ENCODE results near the gene FXYD2. TPM values are rescaled to one million over a fixed set of nuclear protein-coding genes. Genes with fewer than 3 reads are reported as not detected.

FXYD2 gene
- total and polyA plus RNA-seq, 2 of the 8 experiments (the other 6 are each of a cell fraction or from before 2014, with no cell fraction given): 0.89 to 1.1 TPM

DNA sequence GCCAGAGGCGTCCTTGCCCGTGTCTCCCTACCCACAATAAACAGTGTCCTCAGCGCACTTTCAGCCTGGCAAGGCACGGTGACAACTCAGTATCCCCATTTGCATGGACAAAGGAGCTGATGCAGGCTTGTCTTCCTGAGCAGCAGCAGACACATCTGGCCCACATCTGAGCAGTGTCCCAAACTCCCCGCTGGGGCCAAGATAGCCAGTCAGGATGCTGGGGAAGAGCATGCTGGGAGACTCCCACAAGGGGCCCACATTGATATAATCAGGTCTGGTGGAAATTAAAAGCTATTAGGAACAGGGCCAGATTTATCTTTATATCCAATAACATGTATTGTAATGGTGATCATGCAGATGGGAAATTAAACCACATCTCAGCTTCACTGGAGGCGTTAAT lies 52.2 kb downstream of the FXYD2 start:
- Histone ChIP-seq H4K8ac (ENCODE audit: extremely low read depth, insufficient read depth, low read length) (no peak overlapping the region), H3K4me3 (ENCODE audit: extremely low read depth in 1 of 4, insufficient read depth in 2 of 4, low read depth in 3 of 4, low read length in 4 of 4) (no peak overlapping the region), H3K27me3 (replicated peaks in 1 of 4; ENCODE audit: control insufficient read depth in 3 of 4, extremely low read depth in 1 of 4, insufficient read depth in 3 of 4, low read length in 3 of 4) (0 out of 7 replicates have a peak, but pooled peaks cover 0 to 3% (median 0%) of the 10 kb centered on the region in 4 experiments), H2BK5ac (ENCODE audit: low read depth, low read length) (no peak overlapping the region), H3K79me1 (ENCODE audit: low read depth, low read length) (no peaks in the 10 kb centered on the region), H2BK12ac (ENCODE audit: low read depth, low read length) (no peak overlapping the region), H3K36me3 (ENCODE audit: control insufficient read depth in 2 of 4, insufficient read depth in 4 of 4, low read length in 3 of 4) (no peaks in the 10 kb centered on the region), H3K4ac (replicated peaks; ENCODE audit: insufficient read length, low read depth, low read length) (no peak overlapping the region), H3K27ac (ENCODE audit: low read depth, low read length) (no peak overlapping the region), H3K23me2 (ENCODE audit: low read depth, low read length) (no peaks in the 10 kb centered on the region), H4K5ac (ENCODE audit: insufficient read length, low read depth, low read length) (no peak overlapping the region), H3K79me2 (ENCODE audit: control insufficient read depth in 1 of 2, insufficient read depth in 2 of 2, low read length in 2 of 2) (no peaks in the 10 kb centered on the region), H3K4me2 (ENCODE audit: insufficient read depth in 1 of 2, low read depth in 2 of 2, low read length in 2 of 2) (no peak overlapping the region), H3K56ac (replicated peaks; ENCODE audit: insufficient read length, low read depth, low read length) (no peak overlapping the region), H2BK15ac (ENCODE audit: low read length) (no peak overlapping the region), H4K91ac (replicated peaks; ENCODE audit: insufficient read length, low read length) (no peak overlapping the region), H2BK120ac (replicated peaks; ENCODE audit: low read depth, low read length) (no peak overlapping the region), H3K18ac (ENCODE audit: extremely low read depth, low read length) (no peak overlapping the region), H2BK20ac (ENCODE audit: low read length) (no peak overlapping the region), H3K9me3 (ENCODE audit: insufficient read depth in 2 of 2, low read depth in 1 of 2, low read length in 1 of 2) (no peaks in the 10 kb centered on the region), H3K4me1 (replicated peaks in 1 of 4; ENCODE audit: control insufficient read depth in 3 of 4, insufficient read depth in 4 of 4, low read length in 3 of 4) (no peaks in the 10 kb centered on the region), H3K9ac (replicated peaks in 1 of 4; ENCODE audit: extremely low read depth in 1 of 4, low read depth in 3 of 4, low read length in 3 of 4) (no peak overlapping the region; a peak in 1 of 7 replicates), H3K23ac (ENCODE audit: insufficient read length) (no peak overlapping the region), H3K14ac (ENCODE audit: insufficient read length) (no peak overlapping the region), H2AFZ (ENCODE audit: low read length) (no peak overlapping the region), H2AK5ac (ENCODE audit: low read depth, low read length) (no peak overlapping the region), H4K20me1 (replicated peaks in 1 of 2; ENCODE audit: control insufficient read depth in 1 of 2, insufficient read depth in 2 of 2, low read length in 2 of 2) (no peaks in the 10 kb centered on the region)
- WGBS, 2 experiments (ENCODE audit: extremely low coverage in 1 of 2, insufficient coverage in 1 of 2, insufficient read length in 1 of 2, insufficient replicate concordance in 2 of 2, low coverage in 1 of 2, low lambda C conversion rate in 2 of 2, missing lambda C conversion rate in 1 of 2): 91% methylated on average over 6 of the region's 6 CpGs; no CpG with 5 or more reads in 1 of the 2 experiments
- FAIRE-seq: no peak
- POLR2A ChIA-PET (ENCODE audit: partially characterized antibody): no interaction called here
- no peak for DNase-seq (ENCODE audit: low read depth in 1 of 2, low spot score in 2 of 2)
- CTCF ChIA-PET (ENCODE audit: partially characterized antibody): interaction anchor here (1.0 to 1.6 kb wide), 6 partner anchors 13 to 346 kb away, joined by 3 to 6 read pairs (median 4); no protein-coding TSS in a partner anchor
- TF ChIP-seq RNF2 (IDR thresholded peaks at IDR 0.05; ENCODE audit: borderline replicate concordance, low read depth, low read length, missing control alignments, poor library complexity, severe bottlenecking): no peak
- TF ChIP-seq, protein P1, sequence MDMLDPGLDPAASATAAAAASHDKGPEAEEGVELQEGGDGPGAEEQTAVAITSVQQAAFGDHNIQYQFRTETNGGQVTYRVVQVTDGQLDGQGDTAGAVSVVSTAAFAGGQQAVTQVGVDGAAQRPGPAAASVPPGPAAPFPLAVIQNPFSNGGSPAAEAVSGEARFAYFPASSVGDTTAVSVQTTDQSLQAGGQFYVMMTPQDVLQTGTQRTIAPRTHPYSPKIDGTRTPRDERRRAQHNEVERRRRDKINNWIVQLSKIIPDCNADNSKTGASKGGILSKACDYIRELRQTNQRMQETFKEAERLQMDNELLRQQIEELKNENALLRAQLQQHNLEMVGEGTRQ (IDR thresholded peaks at IDR 0.05; ENCODE audit: low read length): no peak
- TF ChIP-seq, protein P2, sequence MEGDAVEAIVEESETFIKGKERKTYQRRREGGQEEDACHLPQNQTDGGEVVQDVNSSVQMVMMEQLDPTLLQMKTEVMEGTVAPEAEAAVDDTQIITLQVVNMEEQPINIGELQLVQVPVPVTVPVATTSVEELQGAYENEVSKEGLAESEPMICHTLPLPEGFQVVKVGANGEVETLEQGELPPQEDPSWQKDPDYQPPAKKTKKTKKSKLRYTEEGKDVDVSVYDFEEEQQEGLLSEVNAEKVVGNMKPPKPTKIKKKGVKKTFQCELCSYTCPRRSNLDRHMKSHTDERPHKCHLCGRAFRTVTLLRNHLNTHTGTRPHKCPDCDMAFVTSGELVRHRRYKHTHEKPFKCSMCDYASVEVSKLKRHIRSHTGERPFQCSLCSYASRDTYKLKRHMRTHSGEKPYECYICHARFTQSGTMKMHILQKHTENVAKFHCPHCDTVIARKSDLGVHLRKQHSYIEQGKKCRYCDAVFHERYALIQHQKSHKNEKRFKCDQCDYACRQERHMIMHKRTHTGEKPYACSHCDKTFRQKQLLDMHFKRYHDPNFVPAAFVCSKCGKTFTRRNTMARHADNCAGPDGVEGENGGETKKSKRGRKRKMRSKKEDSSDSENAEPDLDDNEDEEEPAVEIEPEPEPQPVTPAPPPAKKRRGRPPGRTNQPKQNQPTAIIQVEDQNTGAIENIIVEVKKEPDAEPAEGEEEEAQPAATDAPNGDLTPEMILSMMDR (IDR thresholded peaks at IDR 0.05; ENCODE audit: control extremely low read depth in 1 of 3, insufficient read depth in 1 of 3, low read depth in 1 of 3, low read length in 3 of 3): no peak
- TF ChIP-seq YY1 (IDR thresholded peaks at IDR 0.05; ENCODE audit: low read depth, low read length): no peak
- TF ChIP-seq RAD21 (IDR thresholded peaks at IDR 0.05 in 1 of 2, conservative IDR thresholded peaks at IDR 0.05 in 1 of 2; ENCODE audit: low read depth in 2 of 2, low read length in 2 of 2): no peak
- no peak for TF ChIP-seq TAF7 (optimal IDR thresholded peaks at IDR 0.05; ENCODE audit: borderline replicate concordance, low read depth, low read length)
- TF ChIP-seq CTBP2 (IDR thresholded peaks at IDR 0.05; ENCODE audit: borderline replicate concordance, insufficient read depth, insufficient read length, low read length): no peak
- TF ChIP-seq SP2 (IDR thresholded peaks at IDR 0.05; ENCODE audit: low read length): no peak
- TF ChIP-seq RXRA (IDR thresholded peaks at IDR 0.05; ENCODE audit: insufficient read depth, low read depth, low read length): no peak
